ENCODE measurements around the gene NOXA1.
"Not testable (repeated sequence)": the region's sequence is repeated elsewhere in the genome, so short reads cannot be mapped to it uniquely, and the experiment has no call there.

NOXA1 gene

DNA sequence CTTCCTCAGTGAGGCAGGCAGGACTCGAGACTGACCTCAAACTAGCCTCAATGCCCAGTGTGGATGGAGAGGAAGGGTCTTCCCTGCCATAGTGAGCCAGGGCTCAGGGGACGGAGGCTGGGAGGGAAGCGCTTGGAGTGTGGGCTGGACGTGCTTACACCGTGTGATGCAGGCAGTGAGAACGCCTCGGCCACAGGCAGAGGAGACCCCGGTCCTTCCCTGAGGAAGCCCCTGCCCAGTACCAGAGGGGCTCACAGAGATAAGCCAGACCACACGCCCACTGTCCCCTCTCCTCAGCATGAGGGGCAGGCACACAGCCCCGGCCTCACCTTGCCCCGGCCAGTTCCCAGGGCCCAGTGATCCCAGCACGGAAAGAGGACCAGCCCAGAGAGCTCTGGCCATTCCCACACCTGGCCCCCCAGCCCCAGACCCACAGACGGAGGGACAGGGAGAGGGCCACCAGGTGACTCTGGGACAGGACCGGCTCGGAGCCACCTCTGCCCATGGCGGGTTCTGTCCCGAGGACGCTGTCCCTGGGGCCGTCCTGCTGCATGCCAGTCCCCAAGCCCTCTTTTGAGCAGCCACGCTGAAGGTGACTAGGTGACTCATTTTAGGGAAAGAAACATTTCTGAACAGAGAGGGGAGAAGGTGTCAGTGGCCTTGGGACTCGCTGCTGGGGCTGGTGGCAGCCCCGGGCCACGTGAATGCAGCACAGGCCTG lies 42.0 kb downstream of the NOXA1 start:
- no peak for DNase-seq (ENCODE audit: low read depth)

DNA sequence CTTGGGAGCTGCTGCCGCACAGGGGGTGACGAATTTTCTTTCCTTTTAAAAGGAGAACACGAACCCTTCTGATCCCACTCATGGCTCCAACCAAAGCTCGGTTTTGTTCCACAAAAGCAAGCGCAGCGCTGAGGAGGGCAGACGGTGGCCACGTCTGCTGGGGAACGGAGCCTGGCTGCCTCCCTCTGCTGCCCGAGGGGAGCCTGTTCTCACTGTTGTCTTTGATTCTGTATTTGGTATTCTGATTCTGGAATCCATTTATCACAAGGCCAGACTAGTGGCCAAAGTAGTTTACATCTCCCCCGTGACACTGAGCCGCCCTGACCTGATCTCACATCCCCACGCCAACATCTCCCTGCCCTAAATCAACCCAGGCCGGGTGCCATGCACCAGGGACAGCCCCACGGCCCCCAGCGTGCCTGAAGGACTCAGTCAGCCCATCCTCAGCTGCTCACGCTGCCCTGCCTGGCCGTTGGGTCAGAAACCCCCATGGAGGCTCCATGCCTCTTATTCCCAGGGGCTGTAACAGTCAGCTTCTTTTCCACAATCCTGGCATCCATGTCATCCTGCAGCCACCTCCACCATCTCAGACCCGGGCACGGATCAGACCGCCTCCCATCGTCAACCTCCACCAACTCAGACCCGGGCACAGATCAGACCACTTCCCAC lies 42.7 kb downstream of the NOXA1 start:
- no peak for DNase-seq (ENCODE audit: low read depth)

DNA sequence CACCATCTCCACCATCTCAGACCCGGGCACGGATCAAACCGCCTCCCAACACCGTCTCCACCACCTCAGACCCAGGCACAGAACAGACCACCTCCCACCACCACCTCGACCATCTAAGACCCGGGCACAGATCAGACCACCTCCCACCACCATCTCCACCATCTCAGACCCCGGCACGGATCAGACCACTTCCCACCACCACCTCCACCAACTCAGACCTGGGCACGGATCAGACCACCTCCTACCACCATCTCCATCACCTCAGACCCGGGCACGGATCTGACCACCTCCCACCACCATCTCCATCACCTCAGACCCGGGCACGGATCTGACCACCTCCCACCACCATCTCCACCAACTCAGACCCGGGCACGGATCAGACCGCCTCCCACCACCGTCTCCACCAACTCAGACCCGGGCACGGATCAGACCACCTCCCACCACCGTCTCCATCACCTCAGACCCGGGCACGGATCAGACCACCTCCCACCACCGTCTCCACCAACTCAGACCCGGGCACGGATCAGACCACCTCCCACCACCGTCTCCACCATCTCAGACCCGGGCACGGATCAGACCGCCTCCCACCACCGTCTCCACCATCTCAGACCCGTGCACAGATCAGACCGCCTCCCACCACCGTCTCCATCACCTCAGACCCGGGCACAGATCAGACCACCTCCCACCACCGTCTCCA lies 43.3 kb downstream of the NOXA1 start:
- not testable (repeated sequence) for DNase-seq (ENCODE audit: low read depth)

DNA sequence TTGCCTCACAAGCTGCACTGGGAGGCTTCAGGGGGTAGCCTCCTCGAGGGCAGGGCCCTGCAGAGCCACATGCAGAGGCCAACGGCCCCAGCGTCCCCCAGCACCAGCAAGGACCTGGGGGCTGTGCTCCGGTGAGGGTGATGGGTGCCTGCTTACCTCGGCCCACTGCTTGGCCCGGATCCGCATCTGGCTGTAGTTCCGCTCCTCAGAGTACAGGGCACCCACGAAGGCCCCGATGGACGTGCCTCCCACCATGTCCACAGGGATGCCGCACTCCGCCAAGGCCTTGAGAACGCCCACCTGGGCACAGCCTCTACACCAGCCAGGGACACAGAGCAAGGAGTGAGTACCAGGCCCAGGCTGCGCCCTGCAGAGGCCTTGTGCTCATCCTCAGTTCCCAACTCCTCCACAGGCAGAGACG lies 44.0 kb downstream of the NOXA1 start:
- DNase-seq (ENCODE audit: low read depth), result no peak

DNA sequence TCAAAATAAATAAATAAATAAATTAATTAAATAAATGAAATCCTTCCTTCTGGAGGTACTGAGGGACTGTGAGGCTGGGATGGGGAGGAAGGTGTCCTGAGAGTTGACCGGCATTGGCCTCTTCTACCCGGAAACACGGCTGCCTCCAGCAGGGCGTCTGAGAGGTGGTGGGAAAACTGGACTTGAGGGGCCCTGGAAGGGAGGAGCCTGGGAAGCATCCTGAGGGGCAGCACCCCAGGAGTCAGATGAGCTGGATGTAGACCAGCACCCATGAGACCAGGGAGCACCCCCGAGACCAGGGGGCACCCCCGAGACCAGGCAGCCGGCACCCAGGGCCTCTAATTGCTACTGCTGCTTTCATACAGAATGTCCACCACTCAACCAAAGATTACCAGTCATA lies 44.7 kb downstream of the NOXA1 start:
- no peak for DNase-seq (ENCODE audit: low read depth)

DNA sequence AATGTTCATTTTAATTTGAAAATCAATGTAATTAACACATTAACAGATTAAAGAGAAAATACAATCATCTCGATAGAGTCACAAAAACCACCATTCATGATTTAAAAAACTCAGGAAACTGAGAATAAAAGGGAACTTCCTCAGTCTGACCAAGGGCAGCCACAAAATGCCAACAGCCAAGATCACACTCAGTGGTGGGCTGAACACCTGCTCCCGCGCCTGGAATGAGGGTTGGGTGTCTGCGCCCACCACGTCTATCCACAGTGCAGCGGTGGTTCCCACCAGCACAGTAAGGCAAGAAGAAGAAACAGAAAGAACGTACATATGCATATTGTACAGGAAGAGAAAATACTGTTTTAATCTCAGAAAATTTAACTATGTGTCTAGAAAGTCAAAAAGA lies 47.6 kb downstream of the NOXA1 start:
- no peak for DNase-seq (ENCODE audit: low read depth)

DNA sequence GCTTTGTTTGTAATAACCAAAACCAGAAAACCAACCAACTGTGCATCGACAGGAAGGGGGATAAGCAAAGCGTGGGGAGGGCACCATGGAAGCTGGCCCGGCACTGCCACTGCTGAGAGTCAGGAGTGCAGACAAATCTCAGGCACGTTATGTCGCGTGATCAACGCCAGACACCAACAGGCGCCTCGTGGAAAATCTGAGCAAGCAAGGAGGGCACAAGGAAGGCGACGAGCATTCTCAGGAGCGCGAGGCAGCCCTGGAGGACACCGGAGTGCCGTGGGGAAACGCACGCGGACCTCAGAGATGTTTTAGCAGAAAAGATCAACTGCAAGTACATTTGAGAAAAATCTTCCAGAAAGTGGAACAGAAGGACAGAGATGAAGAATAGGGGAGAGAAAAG lies 51.1 kb downstream of the NOXA1 start:
- no peak for DNase-seq (ENCODE audit: low read depth)

DNA sequence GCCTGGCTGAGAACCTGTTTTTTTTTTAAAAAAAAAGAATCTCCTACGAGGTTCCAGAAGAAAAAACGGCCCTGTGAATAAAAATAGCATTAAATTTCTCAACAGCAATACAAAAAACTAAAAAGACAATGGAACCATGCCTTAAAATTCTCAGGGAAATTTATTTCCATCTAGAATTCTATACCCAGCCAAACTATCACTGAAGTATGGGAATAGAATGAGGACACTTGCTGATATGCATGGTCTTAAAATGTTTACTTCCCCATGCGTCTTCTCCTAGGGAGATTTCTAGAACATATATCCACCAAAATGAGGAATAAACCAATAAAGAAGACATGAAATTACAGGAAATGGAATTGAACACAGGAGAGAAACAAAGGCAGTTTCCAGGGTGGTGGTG lies 52.5 kb downstream of the NOXA1 start:
- no peak for DNase-seq (ENCODE audit: low read depth)

DNA sequence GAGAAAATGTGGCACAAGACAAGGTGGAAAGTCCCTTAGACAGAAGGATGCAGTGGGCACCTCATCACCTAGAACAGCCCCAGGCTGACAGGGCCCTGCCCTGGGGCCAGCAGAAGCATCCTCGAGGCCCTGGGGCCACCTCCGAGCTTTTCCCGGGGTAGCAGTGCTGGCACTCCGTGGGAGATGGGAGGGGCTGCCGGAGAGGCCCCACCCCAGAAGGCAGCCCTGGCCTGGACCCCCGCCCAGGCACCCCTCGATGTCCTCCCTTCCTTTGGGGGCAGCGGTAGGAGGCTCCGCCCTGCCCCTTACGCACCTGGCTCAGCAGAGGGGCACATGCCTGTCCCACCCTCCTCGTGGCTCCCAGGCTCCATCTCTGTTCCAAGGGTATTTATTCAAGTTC lies 53.7 kb downstream of the NOXA1 start:
- no peak for DNase-seq (ENCODE audit: low read depth)

DNA sequence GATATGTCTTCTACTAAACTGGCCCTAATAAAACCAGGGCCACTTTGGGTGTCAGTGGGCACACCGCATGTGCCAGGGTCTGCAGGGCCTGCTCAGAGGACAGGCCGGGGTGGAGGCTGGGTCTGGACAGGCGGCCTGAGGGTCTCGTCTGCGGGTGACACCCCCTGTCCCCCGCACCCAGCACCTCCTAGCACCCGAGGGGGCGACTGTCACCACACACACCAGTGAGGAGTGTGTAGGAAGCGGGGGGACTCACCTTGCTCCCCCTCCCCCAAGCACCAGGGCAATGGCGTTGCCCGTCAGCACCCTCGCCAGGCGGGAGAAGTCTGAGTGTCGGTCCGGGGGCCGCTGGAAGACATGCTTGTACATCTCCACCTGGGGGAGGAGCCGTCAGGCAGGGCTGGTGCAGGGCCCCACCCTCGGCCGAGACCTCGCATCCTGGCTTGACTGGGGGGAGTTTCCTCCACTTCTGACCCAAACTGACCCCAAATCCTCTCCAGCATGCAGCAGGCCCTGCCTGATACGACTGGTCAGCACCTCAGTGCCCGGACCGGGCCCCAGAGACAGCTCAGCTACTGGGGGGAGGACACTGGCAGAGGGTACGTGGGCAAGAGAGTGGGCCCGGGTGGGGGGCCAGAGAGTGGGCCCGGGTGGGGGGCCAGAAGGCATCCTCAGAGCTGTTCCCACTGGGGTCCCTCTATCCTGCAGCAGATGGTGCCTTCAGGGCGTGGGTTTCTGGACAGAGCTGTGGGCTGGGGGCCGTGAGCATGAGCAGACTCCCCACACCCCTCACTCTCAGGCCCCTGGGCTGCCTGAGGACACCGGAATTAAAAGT lies 54.8 kb downstream of the NOXA1 start:
- no peak for DNase-seq (ENCODE audit: low read depth)

DNA sequence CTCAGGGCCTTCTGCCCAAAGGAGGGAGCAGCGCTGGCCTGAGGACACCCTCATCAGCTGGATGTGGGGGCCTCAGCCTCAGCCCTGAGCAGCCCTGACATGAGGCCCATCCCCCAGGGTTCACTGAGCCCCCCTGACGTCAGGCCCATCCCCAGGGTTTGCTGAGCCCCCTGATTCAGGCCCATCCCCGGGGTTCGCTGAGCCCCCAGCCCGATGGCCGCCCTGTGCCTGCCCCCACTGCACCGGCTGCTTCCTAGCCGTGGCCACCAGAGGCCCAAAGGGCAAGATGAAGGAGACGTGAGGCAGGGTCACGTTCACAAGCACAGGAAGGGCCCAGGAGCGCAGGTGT lies 55.4 kb downstream of the NOXA1 start:
- no peak for DNase-seq (ENCODE audit: low read depth)

DNA sequence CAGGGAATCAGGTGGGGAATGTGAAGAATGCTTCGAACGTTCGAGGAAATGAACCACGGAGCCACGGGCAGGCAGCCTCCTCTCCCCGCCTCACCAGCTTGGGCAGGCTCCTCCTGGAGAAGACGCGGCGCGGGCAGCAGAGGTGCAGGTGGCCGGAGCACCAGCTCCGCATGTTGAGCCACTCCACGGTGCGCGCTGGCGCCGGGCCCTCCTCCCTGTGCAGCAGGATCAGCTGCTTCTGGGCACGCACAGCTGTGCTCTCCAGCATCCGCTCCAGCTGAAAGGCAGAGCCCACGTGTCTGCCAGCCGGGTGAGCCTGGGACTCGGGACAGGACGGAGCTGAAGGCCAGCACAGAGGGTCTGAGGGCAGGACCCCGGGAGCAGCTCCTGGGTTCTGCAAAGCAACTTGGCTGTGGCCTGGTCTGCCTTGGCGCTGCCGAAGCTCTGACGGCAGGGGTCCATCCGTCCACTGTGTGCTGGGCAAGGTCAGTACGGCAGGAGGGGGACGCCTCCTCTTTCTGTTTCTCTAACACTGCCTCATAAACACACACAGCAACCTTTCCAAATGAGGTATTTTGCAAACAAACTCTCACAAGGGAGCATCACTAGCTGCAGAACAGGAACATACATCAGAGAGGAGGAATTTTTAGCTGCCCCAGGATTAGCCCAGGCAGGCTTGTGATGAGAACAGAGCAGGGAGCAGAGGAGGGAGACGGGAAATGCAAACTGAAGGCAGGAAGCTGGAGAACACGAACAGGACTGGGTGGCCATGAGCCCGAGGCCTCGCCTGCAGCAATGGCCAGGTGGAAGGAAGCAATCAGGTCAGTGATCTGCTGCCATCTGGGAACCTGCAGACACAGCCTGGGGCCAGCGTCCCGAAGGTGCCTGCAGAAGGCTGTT lies 56.0 kb downstream of the NOXA1 start:
- no peak for DNase-seq (ENCODE audit: low read depth)

DNA sequence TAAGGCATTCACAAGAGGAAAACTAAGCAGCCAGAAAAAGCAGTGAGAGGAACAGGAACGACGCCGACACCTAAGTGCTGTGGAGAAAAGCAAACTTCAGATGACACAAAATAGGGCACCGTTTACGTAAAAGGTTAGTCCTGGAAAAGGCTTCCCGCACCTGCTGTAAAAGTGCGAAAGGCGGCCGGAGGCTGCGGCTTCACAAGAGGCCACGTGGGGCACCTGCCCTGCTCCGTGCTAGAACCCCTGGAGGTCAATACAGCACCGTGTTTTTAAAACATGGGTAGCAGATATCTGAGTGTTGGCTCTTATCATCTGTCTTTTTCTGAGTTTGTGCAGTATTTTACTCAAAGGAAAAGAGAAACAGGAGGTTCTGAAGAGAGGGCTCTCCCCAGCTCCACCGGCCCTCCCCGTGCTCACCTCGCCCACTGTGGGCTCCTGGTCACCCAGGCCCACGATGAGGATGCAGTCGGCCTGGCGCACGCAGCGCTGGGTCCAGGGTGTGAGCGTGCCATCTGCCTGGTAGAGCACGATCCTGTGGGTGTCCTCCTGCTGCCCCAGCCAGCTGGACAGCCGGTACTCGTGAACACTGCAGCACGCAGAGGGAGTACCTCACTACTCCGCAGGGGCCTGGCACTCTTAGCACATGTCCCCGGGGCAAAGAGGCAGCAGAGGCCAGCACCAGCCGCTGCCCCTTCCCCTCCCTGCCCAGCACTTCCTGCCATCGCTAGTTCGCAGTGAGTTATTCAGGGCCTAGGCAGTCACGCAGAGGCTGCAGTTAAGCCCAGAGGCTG lies 56.9 kb downstream of the NOXA1 start:
- no peak for DNase-seq (ENCODE audit: low read depth)

DNA sequence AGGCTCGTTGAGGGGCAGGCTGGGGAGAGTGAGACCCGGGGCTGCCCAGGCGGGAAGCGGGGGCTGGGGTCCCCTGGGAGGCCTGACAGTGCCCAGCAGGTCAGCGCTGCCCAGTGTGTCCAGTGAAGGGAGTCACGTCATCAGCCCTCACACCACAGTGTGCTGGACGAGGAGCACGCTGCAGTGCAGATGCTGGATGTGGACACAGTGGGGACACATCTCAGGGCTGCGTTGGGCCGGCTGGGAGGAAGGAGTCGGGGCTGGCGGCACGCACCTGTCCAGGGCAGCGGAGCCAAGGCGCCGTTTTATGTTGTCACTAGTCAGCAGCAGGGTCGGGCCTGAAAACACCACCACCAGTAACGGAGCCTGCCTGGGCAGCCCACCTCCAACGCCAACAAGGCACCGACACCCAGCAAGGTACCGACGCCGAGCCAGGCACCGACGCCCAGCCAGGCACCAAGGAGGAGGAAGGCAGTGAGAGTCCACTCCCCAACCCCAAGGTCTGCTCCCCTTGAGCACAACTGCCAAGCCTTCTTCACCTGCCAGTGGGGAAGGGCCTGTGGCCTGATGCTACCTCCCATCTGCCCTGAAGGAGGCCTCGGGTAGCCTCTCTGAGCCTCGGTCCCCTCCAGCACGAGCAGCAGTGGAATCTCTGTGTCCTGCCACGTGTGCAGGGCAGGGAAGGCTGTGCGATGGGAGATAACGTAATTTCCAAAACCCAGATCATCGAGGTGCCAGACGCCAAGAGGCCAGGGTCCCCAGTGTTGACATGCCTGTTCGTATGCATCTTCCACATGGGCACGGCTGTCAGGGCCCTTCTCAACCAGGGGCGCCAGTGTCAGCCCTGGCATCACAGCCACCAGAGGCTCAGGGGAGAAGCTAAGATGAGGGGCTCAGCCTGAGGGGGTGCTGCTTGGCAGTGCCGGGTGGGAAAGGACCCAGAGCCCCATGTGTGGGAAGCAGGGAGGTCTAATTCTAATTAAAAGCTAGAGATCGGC lies 57.8 kb downstream of the NOXA1 start:
- no peak for DNase-seq (ENCODE audit: low read depth)

DNA sequence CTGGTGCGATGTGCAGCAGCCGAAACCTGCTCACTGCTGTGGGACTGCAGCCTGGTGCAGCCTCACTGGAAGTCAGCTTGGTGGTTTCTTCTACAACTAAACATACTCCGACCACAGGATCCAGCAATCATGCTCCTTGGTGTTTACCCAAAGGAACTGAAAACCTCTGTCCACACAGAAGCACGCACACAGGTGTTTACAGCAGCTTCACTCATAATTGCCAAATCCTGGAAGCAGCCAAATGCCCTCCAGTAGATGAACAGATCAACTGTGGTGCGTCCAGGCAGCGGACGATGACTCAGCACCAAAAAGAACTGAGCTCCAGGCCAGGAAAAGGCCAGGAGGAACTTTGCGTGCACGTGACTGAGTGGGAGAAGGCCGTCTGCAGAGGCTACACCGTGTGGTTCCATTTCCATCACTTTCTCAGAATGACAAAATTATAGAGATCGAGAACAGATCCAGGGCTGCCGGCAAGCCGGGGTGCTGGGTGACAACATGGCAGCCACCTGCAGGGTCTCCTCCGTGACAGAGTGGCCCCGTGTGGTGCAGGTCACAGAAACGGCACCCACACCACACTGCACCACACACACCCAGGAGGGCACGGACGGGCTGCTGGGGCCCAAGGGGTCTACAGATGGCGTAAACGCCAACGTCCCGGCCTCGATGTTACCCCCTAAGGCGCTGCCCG lies 59.0 kb downstream of the NOXA1 start:
- no peak for DNase-seq (ENCODE audit: low read depth)

All from stimulated activated CD8-positive, alpha-beta memory T cell treated with anti-CD3 and anti-CD28 coated beads, Interleukin-12 subunit alpha, Interleukin-12 subunit beta, amount 100 ng/mL, for 4 hours (primary cell).